HG03354 (cell line): Measurements from ENCODE around the gene DDC.
A peak's percentile ranks its signal among the peaks of the same experiment; 100 is the strongest.
"Not testable (repeated sequence)": the region's sequence is repeated elsewhere in the genome, so short reads cannot be mapped to it uniquely, and the experiment has no call there.

Source experiments
- ATAC-seq: cut with Tn5 transposase; IDR thresholded peaks from one replicate; pipeline ENCODE4 v1.9.1; 2021; ENCODE audit warnings: mild to moderate bottlenecking; ENCODE audit not compliant: unreplicated experiment, poor library complexity, severe bottlenecking

The DDC gene

DNA sequence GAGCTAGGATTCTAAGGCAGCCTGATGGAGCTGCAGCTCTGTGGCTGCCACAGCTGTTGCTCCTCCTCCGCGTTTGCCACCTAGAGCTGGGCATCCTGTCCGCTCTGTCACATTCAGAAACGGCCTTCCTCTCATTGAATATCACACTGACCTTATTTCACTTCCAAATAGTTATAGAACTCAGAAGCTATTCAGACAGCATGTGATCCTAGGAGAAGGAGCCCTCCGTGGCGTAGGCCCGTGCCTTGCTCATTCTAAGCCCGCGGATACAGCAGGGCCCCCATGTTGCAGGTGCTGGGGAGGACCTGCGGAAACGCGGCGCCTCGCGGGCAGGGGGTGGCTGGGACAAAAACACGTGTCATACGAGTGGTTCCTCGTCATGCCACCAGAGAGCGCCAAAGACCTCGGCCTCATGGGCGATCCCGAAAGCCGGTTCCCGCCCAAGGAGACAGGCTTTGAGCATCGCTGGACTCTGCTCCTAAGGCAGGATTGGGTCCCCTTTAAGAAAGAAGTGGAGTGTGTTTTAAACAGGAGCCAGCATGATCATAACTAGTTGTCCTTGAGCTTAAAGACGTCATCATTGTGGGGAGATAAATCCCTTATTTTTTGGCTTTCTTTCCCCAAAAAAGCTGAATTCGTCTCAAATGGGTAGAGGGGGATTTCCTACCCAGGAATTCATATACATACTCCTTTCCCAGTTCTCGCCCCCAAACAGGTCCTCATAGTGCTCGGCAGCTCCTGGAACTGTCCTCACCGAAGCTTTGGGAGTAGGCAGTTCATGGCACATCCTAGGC, 97.2 kb downstream of the DDC start:
- peak; percentile 95 for ATAC-seq

DNA sequence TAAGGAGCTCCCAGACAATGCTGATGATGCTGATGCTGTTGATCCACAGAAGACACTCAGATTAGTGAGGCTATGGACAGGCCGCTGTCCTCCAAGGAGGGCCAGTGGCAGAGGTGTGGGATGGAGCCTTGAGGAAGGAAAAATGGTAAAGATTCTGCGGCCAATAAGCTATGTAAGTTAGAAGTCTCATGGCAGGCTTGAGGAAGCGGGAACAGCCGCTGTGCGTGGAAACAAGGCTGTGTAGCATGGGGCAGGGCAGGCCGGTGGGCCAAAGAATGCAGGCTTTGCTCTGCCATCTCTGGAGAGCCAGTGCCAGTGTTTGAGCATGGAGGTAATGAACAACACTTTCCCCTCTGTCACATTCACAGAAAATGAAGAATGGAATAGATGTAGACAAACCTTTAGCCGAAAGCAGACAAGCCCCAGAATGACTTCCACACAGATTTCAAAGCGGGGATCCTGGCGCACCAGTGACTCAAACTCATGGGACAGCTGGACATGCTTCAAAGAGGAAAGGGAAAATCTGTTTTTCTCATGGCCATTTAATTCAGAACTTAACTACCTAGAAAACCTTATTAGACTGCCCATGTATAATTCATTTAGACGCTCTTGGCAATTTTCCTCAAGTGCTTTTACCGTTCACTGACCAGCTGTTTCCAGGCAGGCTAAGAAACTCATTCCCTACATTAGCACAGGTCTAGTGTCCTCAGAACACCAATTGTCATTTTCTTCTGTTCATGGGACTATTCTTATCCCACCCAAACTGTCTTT, 98.2 kb downstream of the DDC start:
- ATAC-seq: no peak

DNA sequence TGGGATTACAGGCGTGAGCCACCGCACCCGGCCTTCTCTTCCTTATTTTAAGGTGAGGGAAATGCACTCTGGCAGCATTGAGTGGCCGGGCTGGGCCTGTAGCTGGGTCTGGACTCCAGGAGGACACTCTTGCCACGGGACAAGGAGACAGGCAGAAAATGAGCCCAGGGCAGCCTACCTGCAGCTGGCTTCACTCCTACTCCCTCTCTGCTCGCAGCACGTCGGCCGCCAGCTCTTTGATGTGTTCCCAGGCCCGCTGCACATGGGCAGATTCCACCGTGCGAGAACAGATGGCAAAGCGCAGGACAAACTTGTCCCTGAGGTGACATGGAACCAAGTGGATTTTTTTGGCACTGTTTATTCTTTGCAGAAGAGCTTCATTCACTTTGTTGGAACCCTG, 102.2 kb downstream of the DDC start:
- ATAC-seq: no peak

DNA sequence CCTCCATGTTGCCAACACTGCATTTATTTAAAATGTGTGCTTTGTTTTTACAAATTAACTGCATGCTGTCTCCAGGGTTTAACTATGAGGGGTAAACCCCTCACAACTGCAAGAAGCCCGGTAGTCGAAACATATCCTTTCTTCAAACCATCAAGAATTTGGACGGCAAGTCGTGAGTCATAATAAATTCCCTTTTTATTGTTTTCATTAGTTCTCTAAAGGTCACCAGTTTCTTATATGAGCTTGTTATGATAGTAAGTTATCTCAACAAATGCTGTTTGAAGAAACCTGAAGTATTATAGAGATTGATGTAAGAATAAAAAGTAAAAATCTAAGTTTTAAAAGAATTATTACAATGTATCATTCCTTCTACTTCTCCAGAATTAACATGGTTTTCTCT, 102.8 kb downstream of the DDC start:
- no peak for ATAC-seq

DNA sequence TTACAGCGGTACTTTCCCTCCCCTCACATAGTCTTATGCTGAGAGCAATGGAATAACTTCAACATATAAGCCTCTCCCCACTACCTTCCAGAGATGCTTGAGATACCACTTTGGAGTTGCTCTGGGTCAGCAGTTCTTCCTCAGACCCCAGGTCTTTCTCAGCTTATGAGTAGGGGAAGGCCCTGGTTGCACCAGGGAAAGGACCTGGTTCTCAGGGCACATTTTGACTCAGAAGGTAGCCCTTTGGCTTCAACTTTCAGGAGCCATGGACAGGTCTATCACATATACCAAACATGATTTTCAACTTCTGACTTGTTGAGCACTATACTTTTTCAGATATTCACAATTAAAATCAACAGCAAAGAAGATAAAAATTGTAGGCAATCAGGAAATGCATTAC, 103.5 kb downstream of the DDC start:
- ATAC-seq: no peak

DNA sequence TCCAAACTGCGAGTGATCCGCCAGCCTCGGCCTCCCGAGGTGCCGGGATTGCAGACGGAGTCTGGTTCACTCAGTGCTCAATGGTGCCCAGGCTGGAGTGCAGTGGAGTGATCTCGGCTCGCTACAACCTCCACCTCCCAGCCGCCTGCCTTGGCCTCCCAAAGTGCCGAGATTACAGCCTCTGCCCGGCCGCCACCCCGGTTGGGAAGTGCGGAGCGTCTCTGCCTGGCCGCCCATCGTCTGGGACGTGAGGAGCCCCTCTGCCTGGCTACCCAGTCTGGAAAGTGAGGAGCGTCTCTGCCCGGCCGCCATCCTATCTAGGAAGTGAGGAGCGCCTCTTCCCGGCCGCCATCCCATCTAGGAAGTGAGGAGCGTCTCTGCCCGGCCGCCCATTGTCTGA, 106.0 kb downstream of the DDC start:
- not testable (repeated sequence) for ATAC-seq

DNA sequence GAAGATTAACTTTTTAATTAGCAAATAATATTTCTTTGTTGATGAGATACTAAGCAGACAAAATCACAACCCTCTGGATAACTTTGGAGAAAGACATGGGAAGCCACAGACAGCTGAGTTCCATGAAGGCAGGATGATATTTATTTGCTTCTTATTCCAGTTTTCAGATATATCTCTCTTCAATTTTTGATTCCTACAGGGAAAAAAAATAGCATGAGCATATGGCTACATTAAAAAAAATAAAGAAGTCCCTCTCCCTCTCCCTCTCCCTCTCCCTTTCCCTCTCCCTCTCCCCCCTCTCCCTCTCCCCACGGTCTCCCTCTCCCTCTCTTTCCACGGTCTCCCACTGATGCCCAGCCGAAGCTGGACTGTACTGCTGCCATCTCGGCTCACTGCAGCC, 106.6 kb downstream of the DDC start:
- not testable (repeated sequence) for ATAC-seq

DNA sequence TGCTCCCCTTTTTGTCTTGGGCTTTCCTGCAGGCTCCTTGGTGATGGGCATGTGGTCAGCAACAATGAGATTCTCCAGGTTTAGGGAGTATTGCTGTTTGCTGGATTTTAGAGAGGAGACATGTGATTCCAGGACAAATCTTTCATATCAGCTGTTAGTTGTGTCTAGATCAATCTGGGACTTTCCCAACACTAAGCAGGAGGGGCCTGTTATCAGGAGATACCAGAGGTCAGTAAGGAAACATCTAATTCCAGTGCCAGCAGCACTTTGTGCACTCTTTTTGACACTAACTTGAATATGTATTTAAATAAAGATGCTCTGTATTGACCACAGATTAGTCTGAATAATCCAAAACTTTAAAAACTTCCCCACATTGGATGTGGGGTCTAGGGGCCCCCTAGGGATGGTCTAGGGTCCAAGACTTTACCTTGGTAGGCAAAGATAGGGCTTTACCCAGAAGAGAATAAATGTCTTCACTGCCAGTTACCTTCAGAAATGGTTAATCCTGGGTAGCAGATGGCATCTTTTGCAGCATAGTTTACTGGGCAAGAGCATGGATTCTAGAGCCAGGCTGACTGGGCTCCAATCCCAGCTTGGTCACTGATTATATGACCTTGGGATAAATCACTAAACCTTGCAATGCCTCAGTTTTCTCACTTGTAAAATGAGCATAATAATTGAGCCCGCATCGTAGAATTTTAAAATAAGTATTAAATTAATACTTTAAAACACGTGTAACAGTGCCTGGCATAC, 108.7 kb downstream of the DDC start:
- no peak for ATAC-seq

DNA sequence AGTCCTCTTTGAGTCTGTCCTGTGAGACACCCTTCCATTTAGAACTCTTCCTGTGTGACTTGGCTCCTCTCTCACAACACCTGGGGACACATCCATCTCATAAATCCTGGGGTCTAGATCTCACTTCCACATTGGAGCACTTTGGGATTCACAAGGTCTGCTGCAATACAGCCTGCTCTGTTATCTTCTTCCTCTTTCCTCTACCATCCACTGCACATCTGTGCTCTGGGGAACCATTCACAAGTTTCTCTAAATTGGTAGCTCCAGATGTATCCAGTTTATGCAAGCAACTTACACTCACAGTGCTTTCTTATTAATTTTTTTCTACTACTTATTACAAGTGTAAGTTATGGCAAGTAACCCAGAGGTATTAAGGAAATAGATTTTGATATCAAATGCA, 109.5 kb downstream of the DDC start:
- ATAC-seq: no peak

DNA sequence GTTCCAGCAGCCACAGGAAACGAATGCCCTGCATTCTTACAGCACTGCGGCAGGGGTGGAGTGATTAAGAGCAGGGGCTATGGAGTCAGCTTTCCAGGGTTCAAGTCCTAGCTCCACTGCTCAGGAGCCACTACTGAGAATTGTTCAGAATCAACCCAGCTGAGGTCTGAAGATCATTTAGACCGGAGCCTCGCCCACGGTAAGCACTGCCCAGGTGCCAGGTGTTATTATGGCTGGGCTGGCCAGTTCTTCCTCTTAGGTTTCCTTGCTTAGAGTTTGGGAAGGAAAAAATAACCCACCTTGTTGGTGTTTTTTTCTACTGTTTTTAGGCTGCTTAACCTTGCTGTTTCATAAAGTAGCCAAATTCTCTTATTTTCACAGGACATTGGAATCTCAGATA, 110.2 kb downstream of the DDC start:
- no peak for ATAC-seq

DNA sequence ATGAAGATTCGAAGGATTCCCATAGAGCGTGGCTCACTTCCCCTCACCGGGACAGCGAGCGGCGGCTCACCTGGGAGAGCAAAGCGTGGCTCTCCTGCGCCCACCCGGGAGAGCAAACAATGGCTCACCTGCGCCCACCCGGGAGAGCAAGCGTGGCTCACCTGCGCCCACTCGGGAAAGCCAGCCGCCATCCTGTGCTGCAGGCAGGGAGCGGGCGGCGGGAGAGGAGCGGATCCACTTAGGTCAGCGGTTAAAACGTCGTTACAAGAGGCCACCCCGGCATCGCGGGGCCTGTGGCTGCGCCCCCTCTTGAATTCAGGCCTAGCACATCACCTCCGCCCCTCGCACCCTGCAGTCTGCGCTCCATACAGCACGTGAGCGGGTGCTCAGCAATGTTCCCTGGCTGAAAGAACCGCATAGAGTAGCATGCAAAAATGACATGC, 114.6 kb downstream of the DDC start:
- peak; percentile 12 for ATAC-seq

DNA sequence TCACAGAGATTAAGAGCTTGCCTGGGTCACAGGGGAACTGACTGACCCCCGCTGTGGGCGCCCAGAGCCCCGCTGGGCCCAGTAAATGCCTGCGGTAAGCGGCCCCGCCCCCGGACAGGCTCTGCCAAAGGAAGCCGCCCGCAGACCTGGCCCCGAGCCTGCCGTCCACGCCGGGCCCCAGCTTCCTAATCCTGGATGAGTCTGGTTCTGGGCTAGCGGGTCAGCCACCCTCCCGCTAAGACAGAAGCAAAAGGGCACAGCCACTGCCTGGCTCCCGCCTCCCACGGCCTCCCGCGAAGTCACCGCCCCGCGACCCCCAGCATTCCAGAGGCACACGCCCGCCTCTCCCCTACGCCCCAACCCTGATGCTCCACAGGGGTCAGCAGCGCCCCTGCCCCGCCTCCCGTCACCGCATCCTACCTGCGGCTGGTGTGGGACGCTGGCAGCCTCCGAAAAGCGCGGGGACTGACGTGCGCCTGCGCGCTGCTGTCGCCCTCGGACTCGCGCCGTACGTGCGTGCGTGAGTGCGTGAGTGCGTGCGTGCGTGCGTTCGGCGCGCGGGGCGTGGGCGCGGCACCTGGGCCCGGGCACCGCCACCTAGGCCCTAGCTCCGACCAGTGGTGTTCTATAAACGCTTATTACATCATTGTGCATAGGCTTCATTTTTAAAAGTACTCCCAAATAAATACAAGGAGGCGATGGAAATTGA, 115.2 kb downstream of the DDC start, which contains the start of gene FIGNL1:
Gene FIGNL1, minus strand, starts transcription at position 470 of the 709 bp plus-strand sequence. CDS start 3,063 bp downstream, outside the sequence.
- ATAC-seq: peak; percentile 92

DNA sequence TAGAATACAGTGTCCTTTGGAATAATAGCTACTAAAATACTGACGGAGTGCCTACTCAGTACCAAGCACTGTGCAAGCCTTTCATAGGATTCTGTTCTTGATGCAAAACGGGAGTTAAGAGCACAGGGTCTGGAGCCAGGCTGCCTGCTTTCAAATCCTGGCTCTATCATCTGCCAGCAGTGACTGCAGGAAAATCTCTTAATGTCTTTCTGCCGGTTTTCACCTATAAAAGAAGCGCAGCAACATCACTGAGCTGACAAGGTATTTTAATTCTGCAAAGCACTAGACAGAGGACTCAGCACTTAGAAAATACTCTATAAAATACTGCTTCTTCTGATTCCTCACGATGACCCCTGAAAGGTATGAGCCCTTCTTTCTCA, 115.7 kb downstream of the DDC start:
- no peak for ATAC-seq

DNA sequence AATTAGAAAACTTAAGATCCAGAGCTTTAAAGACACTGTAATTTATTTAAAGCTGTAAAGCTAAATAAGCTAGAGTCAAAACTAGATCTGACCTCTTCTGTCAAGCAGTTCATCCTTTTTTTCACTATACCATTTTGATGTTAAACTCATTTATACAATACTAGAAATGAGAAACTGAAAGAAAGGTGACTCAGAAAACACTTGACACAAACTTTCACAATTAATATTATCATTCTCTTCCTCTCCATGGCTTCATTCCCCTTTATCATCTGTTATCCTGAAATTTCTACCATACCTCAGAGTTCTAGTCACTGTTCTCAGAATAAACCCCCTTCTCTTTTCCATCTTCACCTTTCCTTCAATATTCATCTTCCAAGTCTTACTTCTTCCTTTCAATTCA, 116.4 kb downstream of the DDC start:
- peak; percentile 29 for ATAC-seq

DNA sequence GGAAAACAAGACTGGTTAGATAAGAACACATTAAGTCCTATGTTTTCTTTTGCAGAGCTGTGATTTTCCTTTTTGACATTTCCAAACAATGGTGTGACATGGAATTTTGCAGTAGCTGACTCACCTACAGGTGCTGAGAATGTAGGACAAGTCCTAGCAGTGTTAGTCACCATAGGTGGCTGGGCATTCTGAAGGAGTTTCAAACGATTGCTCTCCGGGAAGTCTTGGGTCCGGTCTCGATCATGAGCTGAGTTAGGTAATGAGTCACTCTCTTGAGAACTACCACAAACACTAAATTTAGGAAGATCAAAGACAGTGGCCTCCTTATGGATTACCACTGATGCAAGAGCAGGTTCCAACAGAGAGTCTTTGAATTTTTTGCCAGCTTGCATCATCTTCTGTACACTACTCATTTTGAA, 118.7 kb downstream of the DDC start:
- no peak for ATAC-seq

DNA sequence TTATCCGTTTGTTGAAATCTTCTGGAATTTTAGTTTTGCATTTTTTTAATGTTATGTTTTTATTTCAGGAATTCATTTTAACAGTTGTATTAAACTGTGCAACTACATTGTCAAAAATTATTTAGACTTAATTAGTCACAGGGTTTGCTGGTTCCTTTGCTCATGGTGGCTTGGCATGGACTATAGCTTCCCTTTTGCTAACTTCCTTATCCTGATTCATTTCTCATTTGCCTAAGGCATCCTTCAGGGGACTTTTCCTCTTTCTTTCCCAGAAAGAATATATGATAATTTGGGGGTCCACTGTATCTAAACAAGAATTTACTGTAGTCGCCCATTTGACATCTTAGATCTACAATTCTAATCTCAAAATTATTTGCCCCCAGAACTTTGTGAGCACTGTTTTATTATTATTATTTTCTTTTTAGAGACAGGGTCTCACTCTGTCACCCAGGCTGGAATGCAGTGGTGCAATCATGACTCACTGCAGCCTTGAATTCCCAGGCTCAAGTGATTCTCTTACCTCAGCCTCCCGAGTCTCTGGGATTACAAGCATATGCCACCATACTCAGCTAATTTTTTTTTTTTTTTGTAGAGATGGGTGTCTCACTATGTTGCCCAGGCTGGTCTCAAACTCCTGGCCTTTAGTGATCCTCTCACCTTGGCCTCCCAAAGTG, 128.9 kb downstream of the DDC start:
- ATAC-seq: no peak

DNA sequence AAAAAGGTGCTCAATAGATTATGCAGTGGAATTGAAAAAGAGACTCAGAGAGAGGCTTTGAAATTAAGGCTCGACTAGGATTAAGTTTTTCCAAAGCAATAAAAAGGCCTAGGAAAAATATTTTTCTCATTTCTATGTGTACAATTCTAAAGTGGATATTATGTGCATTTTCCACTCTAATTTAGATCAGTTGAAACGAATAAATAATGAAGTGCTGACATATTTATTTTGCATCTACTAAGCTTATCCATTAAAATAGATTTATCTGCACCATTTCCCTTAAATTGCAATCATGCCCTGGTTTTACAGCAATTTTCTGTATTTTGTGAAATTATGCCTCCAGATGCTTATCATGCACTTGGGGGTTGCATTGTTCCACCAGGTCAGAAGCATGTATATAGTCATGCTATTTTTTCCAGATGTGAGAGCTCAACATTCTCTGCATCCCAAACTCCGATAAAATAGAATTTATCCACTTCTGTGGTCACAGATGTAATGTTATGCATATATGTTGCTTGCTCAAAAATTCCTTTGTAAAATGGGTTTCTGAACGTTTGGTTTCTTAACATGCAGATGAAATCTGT, 133.4 kb downstream of the DDC start:
- ATAC-seq: no peak

DNA sequence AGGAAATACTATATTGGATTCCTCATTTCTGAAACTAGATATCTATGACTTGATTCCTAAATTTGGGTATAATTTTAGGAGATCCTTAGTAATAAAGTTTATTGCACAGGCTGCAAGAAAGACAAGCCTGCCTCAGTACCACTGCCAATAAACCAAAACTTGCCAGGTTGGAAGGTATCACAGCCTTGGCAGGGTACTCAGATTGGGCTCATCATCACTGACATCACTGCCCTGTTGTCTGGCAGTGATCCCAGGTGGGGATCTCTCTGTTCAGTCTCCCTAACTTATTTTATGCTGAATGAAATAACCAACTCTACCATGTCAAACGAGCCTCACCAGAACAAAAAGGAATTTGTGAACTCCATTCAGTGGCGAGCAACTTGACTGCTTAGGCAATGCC, 133.9 kb downstream of the DDC start:
- no peak for ATAC-seq

DNA sequence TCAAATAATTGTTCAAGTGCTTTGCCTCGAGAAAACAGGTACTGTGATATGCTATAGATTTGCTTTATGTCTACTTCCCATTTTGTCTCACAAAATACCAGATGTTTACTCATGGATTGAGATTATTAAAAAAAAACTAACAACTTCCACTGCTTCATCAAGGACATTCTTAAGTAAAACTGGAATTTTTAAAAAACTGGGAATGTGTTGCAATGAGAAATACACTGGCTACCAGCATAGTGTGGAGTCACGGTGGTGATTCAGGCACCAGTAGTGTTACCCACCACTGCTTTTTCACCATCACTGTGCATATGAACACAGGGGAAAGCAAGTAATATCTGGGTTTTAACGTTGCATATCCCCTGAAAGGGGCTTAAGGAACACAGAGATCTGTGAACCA, 136.3 kb downstream of the DDC start:
- no peak for ATAC-seq
